ENCODE data around the gene IQCH. TPM values are rescaled to one million over a fixed set of nuclear protein-coding genes. Genes with fewer than 3 reads are reported as not detected.

IQCH gene
- total and polyA plus RNA-seq, 2 experiments from 2014 or later, result 1.7 to 4.6 TPM

DNA sequence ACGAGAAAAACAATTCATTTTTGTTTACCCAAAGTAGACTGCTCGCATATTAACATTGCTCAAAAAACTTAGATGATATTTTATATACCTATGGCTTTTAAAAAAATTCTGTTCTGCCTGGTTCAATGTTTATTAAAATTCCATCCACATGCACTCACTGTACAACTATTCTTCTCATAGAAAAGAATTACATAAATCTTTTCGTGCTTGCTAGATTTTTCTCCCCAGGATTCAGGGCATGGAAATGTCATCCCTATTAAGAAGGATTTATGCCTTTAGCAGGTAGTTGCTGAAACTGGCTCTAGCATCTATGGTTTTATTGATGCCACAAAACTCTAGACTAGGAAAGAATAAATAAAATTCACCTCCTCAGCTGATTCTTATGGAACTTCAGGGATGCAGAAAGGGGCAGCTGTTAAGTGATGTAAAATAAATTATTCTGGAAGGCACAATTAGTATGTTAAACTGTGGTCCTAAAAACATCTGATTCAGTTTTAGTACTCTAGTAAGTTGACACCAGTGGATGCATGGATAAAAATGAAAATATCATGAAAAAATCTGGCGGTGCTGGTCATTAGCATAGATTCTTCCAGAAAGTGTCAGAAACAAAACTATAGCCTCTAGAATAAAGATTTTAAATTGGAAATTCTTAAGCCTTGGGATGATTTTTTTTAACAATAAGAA is 41.8 kb upstream of the IQCH start:
- no peak overlapping the region for H3K27ac ChIP-seq (ENCODE audit: low read depth)
- no peak overlapping the region for H3K4me3 ChIP-seq
- no peaks in the 10 kb centered on the region; the same call in 1 of the 2 replicates for H4K20me1 ChIP-seq (replicated peaks; ENCODE audit: insufficient read depth)
- no peak overlapping the region for H3K4me2 ChIP-seq
- TF ChIP-seq, protein P1, sequence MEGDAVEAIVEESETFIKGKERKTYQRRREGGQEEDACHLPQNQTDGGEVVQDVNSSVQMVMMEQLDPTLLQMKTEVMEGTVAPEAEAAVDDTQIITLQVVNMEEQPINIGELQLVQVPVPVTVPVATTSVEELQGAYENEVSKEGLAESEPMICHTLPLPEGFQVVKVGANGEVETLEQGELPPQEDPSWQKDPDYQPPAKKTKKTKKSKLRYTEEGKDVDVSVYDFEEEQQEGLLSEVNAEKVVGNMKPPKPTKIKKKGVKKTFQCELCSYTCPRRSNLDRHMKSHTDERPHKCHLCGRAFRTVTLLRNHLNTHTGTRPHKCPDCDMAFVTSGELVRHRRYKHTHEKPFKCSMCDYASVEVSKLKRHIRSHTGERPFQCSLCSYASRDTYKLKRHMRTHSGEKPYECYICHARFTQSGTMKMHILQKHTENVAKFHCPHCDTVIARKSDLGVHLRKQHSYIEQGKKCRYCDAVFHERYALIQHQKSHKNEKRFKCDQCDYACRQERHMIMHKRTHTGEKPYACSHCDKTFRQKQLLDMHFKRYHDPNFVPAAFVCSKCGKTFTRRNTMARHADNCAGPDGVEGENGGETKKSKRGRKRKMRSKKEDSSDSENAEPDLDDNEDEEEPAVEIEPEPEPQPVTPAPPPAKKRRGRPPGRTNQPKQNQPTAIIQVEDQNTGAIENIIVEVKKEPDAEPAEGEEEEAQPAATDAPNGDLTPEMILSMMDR (conservative IDR thresholded peaks at IDR 0.05; ENCODE audit: low read depth in 2 of 2), result no peak
- TF ChIP-seq NANOG (IDR thresholded peaks at IDR 0.05; ENCODE audit: borderline replicate concordance) (no peak), POLR2AphosphoS5 (IDR thresholded peaks at IDR 0.05; ENCODE audit: low read depth) (no peak), STAT1 (IDR thresholded peaks at IDR 0.05; ENCODE audit: unreplicated experiment) (no peak), EZH2phosphoT487 (IDR thresholded peaks at IDR 0.05; ENCODE audit: unreplicated experiment) (no peak), ZNF331 (CRISPR knock-in tag; IDR thresholded peaks at IDR 0.05; ENCODE audit: low read depth) (no peak)
- TF ChIP-seq, protein P2, sequence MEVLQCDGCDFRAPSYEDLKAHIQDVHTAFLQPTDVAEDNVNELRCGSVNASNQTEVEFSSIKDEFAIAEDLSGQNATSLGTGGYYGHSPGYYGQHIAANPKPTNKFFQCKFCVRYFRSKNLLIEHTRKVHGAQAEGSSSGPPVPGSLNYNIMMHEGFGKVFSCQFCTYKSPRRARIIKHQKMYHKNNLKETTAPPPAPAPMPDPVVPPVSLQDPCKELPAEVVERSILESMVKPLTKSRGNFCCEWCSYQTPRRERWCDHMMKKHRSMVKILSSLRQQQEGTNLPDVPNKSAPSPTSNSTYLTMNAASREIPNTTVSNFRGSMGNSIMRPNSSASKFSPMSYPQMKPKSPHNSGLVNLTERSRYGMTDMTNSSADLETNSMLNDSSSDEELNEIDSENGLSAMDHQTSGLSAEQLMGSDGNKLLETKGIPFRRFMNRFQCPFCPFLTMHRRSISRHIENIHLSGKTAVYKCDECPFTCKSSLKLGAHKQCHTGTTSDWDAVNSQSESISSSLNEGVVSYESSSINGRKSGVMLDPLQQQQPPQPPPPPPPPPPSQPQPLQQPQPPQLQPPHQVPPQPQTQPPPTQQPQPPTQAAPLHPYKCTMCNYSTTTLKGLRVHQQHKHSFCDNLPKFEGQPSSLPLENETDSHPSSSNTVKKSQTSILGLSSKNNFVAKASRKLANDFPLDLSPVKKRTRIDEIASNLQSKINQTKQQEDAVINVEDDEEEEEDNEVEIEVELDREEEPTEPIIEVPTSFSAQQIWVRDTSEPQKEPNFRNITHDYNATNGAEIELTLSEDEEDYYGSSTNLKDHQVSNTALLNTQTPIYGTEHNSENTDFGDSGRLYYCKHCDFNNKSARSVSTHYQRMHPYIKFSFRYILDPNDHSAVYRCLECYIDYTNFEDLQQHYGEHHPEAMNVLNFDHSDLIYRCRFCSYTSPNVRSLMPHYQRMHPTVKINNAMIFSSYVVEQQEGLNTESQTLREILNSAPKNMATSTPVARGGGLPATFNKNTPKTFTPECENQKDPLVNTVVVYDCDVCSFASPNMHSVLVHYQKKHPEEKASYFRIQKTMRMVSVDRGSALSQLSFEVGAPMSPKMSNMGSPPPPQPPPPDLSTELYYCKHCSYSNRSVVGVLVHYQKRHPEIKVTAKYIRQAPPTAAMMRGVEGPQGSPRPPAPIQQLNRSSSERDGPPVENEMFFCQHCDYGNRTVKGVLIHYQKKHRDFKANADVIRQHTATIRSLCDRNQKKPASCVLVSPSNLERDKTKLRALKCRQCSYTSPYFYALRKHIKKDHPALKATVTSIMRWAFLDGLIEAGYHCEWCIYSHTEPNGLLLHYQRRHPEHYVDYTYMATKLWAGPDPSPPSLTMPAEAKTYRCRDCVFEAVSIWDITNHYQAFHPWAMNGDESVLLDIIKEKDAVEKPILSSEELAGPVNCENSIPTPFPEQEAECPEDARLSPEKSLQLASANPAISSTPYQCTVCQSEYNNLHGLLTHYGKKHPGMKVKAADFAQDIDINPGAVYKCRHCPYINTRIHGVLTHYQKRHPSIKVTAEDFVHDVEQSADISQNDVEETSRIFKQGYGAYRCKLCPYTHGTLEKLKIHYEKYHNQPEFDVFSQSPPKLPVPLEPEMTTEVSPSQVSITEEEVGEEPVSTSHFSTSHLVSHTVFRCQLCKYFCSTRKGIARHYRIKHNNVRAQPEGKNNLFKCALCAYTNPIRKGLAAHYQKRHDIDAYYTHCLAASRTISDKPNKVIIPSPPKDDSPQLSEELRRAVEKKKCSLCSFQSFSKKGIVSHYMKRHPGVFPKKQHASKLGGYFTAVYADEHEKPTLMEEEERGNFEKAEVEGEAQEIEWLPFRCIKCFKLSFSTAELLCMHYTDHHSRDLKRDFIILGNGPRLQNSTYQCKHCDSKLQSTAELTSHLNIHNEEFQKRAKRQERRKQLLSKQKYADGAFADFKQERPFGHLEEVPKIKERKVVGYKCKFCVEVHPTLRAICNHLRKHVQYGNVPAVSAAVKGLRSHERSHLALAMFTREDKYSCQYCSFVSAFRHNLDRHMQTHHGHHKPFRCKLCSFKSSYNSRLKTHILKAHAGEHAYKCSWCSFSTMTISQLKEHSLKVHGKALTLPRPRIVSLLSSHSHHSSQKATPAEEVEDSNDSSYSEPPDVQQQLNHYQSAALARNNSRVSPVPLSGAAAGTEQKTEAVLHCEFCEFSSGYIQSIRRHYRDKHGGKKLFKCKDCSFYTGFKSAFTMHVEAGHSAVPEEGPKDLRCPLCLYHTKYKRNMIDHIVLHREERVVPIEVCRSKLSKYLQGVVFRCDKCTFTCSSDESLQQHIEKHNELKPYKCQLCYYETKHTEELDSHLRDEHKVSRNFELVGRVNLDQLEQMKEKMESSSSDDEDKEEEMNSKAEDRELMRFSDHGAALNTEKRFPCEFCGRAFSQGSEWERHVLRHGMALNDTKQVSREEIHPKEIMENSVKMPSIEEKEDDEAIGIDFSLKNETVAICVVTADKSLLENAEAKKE (CRISPR knock-in tag; IDR thresholded peaks at IDR 0.05), result no peak
- H2AFZ ChIP-seq, result no peak overlapping the region
- H3K27me3 Mint-ChIP-seq (ENCODE audit: insufficient read depth, low read depth, poor library complexity), result peaks cover 3% of the 10 kb centered on the region
- H3K36me3 ChIP-seq (ENCODE audit: insufficient read depth), result no peaks in the 10 kb centered on the region; the same call in 1 of the 2 replicates
- no peaks in the 10 kb centered on the region for H3K9me3 Mint-ChIP-seq
- H3K79me2 ChIP-seq (replicated peaks; ENCODE audit: insufficient read depth), result no peaks in the 10 kb centered on the region
- H3K4me3 Mint-ChIP-seq, result no peak overlapping the region
- H3K27ac Mint-ChIP-seq, result no peak overlapping the region
- 0 out of 3 replicates have a peak, but pooled peaks cover 3% of the 10 kb centered on the region for H3K36me3 Mint-ChIP-seq (ENCODE audit: low read depth)
- no peaks in the 10 kb centered on the region for H3F3A ChIP-seq (replicated peaks; ENCODE audit: low read depth)
- no peaks in the 10 kb centered on the region for H3K4me1 ChIP-seq (ENCODE audit: insufficient read depth)
- no peaks in the 10 kb centered on the region for H3K27me3 ChIP-seq (ENCODE audit: insufficient read depth)
- ATAC-seq (no peak), DNase-seq (ENCODE audit: low spot score) (no peak)
- H3K4me1 Mint-ChIP-seq, result no peaks in the 10 kb centered on the region
- H3K9me2 ChIP-seq (ENCODE audit: insufficient read depth), result no peaks in the 10 kb centered on the region; the same call in 1 of the 2 replicates
